Measurements from ENCODE around the gene JAG1.

JAG1 gene

DNA sequence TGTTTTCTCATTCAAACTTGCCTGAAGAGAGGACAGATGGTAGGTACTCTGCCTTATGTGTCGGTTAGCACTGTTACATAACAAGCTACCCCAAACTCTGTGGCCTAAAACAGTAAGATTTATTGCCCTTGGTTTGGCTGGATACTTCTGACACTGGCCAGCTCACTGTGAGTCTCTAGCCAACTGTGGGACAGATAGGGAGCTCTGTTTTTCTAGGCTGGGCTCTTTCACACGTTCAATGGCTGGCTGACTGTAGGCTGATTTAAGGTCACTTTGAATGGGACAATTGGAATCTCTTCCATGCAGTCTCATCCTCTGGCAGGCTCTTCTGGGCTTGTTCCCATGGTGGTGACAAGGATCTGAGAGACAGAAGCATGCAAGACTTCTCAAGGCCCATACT is 39.4 kb upstream of the JAG1 start:
- Histone ChIP-seq H3K27ac (ENCODE audit: low read depth, low read length) (no peak overlapping the region), H3K79me2 (ENCODE audit: control insufficient read depth, low read length) (no peaks in the 10 kb centered on the region), H3K4me2 (ENCODE audit: low read length) (no peak overlapping the region), H3K27me3 (ENCODE audit: control insufficient read depth, low read length) (no peaks in the 10 kb centered on the region), H4K20me1 (ENCODE audit: control insufficient read depth, insufficient read depth, low read depth, low read length) (no peaks in the 10 kb centered on the region), H3K4me3 (ENCODE audit: low read length) (no peak overlapping the region), H3K9me3 (ENCODE audit: control insufficient read depth, insufficient read depth, low read length) (no peaks in the 10 kb centered on the region), H3K4me1 (ENCODE audit: control insufficient read depth, low read length) (no peaks in the 10 kb centered on the region), H3K36me3 (ENCODE audit: control insufficient read depth, low read length) (no peaks in the 10 kb centered on the region), H3F3A (ENCODE audit: control insufficient read depth, insufficient read depth) (no peaks in the 10 kb centered on the region), H3K9me2 (replicated peaks; ENCODE audit: control insufficient read depth, low read length) (no peaks in the 10 kb centered on the region)
- TF ChIP-seq, protein P1, sequence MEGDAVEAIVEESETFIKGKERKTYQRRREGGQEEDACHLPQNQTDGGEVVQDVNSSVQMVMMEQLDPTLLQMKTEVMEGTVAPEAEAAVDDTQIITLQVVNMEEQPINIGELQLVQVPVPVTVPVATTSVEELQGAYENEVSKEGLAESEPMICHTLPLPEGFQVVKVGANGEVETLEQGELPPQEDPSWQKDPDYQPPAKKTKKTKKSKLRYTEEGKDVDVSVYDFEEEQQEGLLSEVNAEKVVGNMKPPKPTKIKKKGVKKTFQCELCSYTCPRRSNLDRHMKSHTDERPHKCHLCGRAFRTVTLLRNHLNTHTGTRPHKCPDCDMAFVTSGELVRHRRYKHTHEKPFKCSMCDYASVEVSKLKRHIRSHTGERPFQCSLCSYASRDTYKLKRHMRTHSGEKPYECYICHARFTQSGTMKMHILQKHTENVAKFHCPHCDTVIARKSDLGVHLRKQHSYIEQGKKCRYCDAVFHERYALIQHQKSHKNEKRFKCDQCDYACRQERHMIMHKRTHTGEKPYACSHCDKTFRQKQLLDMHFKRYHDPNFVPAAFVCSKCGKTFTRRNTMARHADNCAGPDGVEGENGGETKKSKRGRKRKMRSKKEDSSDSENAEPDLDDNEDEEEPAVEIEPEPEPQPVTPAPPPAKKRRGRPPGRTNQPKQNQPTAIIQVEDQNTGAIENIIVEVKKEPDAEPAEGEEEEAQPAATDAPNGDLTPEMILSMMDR (IDR thresholded peaks at IDR 0.05; ENCODE audit: low read depth, low read length, poor library complexity, severe bottlenecking) = no peak
- no peak for TF ChIP-seq EZH2phosphoT487 (IDR thresholded peaks at IDR 0.05; ENCODE audit: borderline replicate concordance, low read length)

DNA sequence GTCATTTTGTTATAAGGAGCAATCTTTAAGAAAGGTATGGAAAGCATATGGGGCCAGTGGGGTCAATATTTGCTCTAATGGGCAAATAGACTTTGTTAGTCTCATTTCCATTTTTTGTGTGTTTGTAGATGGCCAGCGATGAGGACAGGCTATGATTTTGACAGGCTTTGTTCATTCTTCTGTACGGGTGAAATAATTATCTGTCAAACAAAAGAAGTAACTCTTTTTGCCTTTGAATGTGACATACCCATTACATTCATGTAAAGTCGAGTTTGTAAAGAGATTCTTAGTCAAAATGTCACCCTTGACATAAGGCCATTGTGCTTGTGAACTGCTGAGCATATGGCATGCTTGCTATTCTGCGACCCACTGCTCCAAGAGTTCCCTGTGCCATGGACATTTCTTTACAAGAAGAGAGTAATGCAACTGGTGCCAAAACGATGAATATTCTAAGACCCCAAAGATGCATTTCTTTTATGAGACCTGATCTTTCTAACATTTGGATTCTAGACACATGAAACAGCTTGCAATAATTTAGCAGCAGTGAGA is 38.2 kb upstream of the JAG1 start:
- Histone ChIP-seq H3K4me2 (ENCODE audit: low read length) (no peak overlapping the region), H3F3A (ENCODE audit: control insufficient read depth, insufficient read depth) (no peaks in the 10 kb centered on the region), H3K36me3 (ENCODE audit: control insufficient read depth, low read length) (no peaks in the 10 kb centered on the region), H3K4me3 (ENCODE audit: low read length) (no peak overlapping the region), H3K27ac (ENCODE audit: low read depth, low read length) (no peak overlapping the region), H3K9me3 (ENCODE audit: control insufficient read depth, insufficient read depth, low read length) (no peaks in the 10 kb centered on the region), H3K9me2 (replicated peaks; ENCODE audit: control insufficient read depth, low read length) (no peaks in the 10 kb centered on the region), H4K20me1 (ENCODE audit: control insufficient read depth, insufficient read depth, low read depth, low read length) (no peaks in the 10 kb centered on the region), H3K27me3 (ENCODE audit: control insufficient read depth, low read length) (no peaks in the 10 kb centered on the region), H3K4me1 (ENCODE audit: control insufficient read depth, low read length) (no peaks in the 10 kb centered on the region), H3K79me2 (ENCODE audit: control insufficient read depth, low read length) (no peaks in the 10 kb centered on the region)
- TF ChIP-seq, protein P1 (IDR thresholded peaks at IDR 0.05; ENCODE audit: low read depth, low read length, poor library complexity, severe bottlenecking) = no peak
- TF ChIP-seq EZH2phosphoT487 (IDR thresholded peaks at IDR 0.05; ENCODE audit: borderline replicate concordance, low read length) = no peak

DNA sequence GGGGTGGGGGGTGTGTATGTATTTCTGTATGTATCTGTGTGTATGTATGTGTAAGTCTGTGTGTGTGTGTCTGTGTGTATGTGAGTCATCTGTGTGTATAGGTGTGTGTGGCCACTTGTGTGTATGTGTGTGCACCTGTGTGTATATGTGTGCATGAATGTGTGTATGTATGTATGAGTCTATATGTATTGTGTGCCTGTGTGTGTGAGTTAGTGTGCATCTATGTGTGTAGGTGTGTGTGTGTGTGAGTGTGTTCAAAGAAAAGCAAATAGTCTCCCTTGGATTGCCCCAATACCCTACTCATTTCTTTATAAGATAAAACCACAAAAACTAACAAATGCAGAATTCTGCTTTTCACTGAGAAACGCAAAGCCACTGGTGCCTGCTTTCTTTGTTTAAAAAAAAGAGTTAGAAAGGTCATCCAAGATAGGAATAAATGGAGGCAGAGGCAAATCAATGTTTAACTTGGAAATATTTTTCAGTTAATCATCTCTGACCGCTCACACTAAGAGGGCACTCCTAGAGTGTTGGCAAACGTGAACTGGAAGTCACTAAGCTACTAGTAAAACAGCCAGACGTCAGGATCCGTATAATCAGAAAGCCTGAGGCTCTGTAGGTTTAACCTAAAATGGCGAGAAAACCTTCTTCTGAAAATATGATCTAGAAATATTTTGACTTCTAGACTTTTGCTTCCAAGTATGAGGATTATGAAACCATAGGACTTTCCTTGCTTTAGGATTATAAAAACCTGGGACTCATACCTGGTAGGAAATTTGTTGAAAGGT is 37.4 kb upstream of the JAG1 start:
- Histone ChIP-seq H3K9me3 (ENCODE audit: control insufficient read depth, insufficient read depth, low read length) (no peaks in the 10 kb centered on the region), H3K4me1 (ENCODE audit: control insufficient read depth, low read length) (no peaks in the 10 kb centered on the region), H3K27me3 (ENCODE audit: control insufficient read depth, low read length) (no peaks in the 10 kb centered on the region), H3K27ac (ENCODE audit: low read depth, low read length) (no peak overlapping the region), H3K36me3 (ENCODE audit: control insufficient read depth, low read length) (no peaks in the 10 kb centered on the region), H3K4me3 (ENCODE audit: low read length) (no peak overlapping the region), H3F3A (ENCODE audit: control insufficient read depth, insufficient read depth) (no peaks in the 10 kb centered on the region), H3K9me2 (replicated peaks; ENCODE audit: control insufficient read depth, low read length) (no peaks in the 10 kb centered on the region), H4K20me1 (ENCODE audit: control insufficient read depth, insufficient read depth, low read depth, low read length) (no peaks in the 10 kb centered on the region), H3K79me2 (ENCODE audit: control insufficient read depth, low read length) (no peaks in the 10 kb centered on the region), H3K4me2 (ENCODE audit: low read length) (no peak overlapping the region)
- TF ChIP-seq EZH2phosphoT487 (IDR thresholded peaks at IDR 0.05; ENCODE audit: borderline replicate concordance, low read length) = no peak
- TF ChIP-seq, protein P1 (IDR thresholded peaks at IDR 0.05; ENCODE audit: low read depth, low read length, poor library complexity, severe bottlenecking) = no peak

All from DOHH2 (cell line).